Left hindlimb (tissue), 1 donor: ENCODE data around the gene CYP4B1.
"Not testable (repeated sequence)": the region's sequence is repeated elsewhere in the genome, so short reads cannot be mapped to it uniquely, and the experiment has no call there.

Experiments
- DNase-seq: peaks from one replicate; pipeline ENCODE4 v3.0.0-alpha.2; 2018

CYP4B1 gene

DNA sequence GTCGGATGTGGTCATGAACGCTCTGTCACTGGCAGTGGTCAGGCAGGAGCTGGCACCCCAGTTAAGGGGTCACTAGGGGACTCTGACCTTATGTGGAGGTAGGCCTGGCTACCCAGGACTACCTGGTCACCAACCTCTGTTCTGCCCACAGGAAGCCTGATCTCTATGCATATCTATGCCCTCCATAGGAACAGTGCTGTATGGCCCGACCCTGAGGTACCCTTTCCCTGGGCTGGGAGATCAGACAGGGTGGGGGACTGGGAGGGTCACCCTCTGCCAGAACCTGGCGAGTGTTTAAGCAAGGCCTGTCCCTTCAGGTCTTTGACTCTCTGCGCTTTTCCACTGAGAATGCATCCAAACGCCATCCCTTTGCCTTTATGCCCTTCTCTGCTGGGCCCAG is 19.0 kb downstream of the CYP4B1 start:
- DNase-seq: no peak

DNA sequence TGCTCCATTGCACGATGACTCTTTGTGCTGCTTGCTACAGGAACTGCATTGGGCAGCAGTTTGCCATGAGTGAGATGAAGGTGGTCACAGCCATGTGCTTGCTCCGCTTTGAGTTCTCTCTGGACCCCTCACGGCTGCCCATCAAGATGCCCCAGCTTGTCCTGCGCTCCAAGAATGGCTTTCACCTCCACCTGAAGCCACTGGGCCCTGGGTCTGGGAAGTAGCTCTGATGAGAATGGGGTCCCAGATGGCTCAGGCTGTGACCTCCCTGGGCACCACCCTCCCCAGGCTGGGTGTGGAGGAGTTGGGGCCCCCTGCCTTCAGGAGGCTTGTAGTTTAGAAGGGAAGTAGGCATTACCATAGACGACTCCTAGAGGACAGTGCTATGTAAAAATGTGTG is 19.7 kb downstream of the CYP4B1 start:
- no peak for DNase-seq

DNA sequence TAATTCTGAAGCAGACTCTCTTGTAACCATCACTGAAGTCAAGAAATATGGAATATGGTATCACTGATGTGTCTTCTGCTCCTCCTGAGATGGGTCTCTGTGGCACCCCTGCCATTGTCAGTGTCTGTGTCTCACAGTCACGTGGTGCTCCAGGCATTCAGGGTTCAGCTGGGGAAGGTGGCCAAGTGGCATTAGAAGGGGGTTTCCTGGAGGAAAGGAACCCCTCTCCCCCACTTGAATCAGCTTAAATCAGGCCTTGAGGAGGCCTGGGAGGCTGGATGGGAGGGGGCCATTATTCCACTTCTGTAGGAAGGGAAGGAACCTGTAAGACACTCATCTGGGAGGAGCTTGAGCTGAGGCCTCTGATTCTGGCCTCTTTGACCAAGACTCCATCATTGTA is 20.5 kb downstream of the CYP4B1 start:
- no peak for DNase-seq

DNA sequence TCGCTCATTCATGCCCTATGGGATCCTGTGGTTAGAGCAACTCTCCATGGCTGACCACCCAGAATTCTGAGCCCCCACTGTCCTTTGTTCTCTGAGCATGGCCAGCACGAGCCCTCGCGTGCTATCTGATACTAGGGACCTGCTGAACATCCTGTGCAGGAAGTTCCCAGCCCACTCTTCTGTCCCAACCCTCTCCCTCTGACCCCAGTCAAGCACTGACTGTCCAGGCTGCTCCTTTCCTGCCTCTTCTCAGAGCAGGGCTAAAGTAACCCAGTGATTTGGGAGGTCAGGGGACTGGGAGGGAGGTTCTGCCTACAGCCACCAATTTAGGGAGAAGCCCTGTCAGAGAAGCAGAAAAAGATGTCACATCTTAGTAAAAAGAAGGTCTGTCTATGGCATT is 21.2 kb downstream of the CYP4B1 start:
- DNase-seq: no peak

DNA sequence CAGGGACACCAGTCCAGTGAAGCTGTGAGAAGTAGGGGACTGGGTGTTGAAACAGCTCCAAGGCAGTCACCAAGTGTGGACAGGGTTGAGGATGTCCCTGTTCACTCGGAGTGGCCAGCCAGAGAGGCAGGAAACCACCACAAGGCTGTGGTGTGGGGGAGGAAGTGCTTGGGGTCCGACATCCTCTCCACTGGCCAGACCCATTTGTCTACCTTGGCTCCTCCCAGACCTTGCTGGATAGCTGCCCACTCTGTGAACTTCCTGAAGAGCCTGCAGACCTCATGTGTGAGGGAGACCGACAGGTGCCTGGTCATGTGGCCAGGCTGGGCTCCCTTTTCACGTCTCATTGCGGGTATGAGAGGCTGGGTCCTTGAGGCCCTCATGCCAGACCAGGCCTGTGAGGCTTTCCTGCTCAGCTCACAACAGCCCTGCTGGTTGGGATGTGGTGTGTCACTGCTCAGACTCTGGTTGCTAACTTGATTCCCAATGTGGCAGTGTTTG is 21.8 kb downstream of the CYP4B1 start:
- no peak for DNase-seq

DNA sequence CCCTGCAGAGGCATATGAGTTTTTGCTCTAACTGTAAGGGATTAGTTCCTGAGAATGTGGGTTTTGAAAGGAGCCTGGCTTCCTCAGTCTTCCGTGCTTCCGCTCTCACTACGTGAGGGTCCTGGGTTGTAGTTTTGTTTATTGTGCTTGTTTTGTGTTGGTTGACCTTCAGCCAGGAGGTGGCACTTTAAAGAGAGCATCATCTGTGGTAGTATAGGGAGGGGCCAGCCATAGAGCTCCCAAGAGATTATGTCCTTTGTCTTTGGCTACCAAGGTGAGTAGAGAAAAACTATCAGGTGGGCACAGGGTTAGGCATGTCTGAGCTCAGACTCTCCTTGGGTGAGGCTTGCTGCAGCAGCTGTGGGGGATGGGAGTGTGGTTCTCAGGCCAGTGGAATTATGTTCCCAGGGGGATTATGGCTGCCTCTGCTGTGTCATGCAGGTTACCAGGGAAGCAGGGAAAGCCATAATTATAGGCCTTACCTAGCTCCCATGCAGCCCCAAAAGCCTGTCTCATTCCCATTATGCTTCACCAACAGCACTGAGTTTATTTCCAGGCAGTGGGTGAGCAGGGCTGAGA is 23.5 kb downstream of the CYP4B1 start:
- DNase-seq: no peak

DNA sequence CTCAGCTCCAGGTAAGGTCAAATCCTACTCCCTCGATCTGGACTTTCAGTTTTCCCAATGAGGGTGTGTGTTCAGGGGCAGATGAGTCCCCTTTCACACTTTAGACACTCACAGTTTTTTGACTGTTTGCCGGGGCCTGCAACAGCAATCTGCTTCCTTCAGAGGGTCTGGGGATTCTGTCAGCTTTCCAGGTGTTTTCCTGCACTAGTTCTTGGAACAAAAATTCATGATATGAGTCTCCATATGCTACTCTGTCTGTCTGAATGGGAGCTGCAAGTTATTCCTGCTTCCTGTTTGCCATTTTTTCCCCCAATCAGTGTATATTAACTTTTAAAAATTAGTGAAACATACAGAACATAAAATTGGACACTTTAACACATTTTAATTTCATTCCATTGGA is 24.3 kb downstream of the CYP4B1 start:
- DNase-seq: no peak

DNA sequence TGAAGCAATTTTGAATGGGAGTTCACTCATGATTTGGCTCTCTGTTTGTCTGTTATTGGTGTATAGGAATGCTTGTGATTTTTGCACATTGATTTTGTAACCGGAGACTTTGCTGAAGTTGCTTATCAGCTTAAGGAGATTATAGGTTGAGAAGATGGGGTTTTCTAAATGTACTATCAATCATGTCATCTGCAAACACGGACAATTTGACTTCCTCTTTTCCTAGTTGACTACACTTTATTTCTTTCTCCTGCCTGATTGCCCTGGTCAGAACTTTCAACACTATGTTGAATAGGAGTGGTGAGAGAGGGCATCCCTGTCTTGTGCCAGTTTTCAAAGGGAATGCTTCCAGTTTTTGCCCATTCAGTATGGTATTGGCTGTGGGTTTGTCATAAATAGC is 28.0 kb downstream of the CYP4B1 start:
- not testable (repeated sequence) for DNase-seq

DNA sequence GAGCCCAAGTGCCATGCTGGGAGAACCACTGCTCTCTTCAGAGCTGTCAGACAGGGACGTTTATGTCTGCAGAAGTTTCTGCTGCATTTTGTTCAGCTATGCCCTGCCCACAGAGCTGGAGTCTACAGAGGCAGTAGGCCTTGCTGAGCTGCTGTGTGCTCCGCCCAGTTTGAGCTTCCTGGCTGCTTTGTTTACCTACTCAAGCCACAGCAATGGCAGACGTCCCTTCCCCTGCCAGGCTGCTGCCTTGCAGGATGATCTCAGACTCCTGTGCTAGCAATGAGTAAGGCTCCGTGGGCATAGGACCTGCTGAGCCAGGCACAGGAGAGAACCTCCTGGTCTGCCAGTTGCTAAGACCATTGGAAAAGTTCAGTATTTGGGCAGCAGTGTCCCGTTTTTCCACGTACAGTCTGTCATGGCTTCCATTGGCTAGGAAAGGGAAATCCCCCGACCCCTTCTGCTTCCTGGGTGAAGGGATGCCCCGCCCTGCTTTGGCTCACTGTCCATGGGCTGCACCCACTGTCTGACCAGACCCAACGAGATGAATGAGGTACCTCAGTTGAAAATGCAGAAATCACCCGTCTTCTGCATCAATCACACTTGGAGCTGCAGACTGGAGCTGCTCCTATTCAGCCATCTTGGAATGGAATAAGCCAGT is 31.9 kb downstream of the CYP4B1 start:
- DNase-seq: no peak

DNA sequence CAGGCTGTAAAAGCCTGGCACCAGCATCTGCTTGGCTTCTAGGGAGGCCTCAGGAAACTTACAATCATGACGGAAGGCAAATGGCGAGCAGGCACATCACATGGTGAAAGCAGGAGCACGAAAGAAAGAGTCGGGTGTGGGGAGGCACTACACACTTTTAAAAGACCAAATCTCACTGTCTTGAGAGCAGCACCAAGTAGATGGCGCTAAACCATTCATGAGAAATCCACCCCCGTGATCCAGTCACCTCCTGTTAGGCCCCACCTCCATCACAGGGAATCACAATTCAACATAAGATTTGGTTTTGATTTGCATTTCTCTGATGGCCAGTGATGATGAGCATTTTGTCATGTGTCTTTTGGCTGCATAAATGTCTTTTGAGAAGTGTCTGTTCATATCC is 36.6 kb downstream of the CYP4B1 start:
- DNase-seq: not testable (repeated sequence)

DNA sequence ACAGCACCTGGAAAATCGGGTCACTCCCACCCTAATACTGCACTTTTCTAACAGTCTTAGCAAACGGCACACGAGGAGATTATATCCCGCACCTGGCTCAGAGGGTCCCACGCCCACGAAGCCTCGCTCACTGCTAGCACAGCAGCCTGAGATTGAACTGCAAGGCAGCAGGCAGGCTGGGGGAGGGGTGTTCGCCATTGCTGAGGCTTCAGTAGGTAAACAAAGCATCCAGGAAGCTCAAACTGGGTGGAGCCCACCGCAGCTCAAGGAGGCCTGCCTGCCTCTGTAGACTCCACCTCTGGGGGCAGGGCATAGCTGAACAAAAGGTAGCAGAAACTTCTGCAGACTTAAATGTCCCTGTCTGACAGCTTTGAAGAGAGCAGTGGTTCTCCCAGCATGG is 47.5 kb downstream of the CYP4B1 start:
- not testable (repeated sequence) for DNase-seq

DNA sequence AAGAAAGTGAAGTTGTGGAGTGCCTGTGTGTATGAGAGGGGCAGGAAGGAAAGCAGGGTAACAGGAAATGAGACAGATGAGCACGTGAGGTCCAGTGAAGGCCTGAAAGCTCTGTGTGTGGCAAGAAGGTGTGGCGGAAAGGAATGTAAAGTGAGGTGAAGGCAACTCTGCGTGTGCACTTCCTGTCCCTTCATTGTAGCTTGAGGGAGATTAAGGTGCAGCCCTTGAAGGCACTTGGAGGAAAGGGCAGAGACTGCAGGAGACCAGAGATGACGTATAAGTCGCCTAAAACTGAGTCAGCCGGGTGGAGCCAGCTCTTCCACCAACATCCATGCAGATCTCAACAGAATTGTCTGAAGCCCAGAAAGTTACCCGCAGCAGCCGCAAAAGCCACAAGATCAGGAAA is 58.8 kb downstream of the CYP4B1 start:
- not testable (repeated sequence) for DNase-seq

DNA sequence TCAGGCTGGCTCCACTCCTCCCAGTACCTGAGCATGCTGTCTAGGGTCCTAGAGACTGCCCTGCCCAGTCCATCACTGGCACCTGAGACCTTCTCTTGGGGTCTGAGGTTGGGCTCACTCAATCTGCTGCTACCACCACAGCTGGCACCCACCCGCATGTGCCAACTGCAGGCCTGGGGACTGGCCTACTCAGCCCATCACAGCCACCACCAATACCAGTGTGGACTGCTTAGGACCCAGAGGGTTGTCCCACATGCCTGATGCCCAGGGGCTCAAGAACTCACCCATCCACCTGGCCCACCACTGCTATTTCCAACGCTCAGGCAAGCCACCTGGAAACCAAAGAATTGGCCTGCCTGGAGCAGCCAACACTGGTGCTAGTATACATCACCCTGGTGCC is 63.5 kb downstream of the CYP4B1 start:
- no peak for DNase-seq
